IPS-18a (cell line): ENCODE measurements around the gene SOX10.
"Not testable (repeated sequence)": the region's sequence is repeated elsewhere in the genome, so short reads cannot be mapped to it uniquely, and the experiment has no call there.

ENCODE experiments used
- H3K27ac ChIP-seq: one replicate; pipeline ENCODE4 v1.5.1; 2013; ENCODE audit warnings: low read length
- H3K27me3 ChIP-seq: one replicate; pipeline ENCODE4 v1.6.1; 2013; ENCODE audit warnings: mild to moderate bottlenecking, low read length; ENCODE audit not compliant: control insufficient read depth, insufficient read depth
- H3K36me3 ChIP-seq: one replicate; pipeline ENCODE4 v1.6.1; 2013; ENCODE audit warnings: low read depth, low read length; ENCODE audit not compliant: control insufficient read depth
- H3K4me1 ChIP-seq: one replicate; pipeline ENCODE4 v1.6.1; 2013; ENCODE audit warnings: low read depth, low read length; ENCODE audit not compliant: control insufficient read depth
- H3K4me3 ChIP-seq: one replicate; pipeline ENCODE4 v1.5.1; 2013; ENCODE audit warnings: low read length
- H3K9ac ChIP-seq: one replicate; pipeline ENCODE4 v1.6.1; 2013; ENCODE audit warnings: mild to moderate bottlenecking, low read length, moderate library complexity
- H3K9me3 ChIP-seq: one replicate; pipeline ENCODE4 v1.6.1; 2013; ENCODE audit warnings: low read depth, low read length; ENCODE audit not compliant: control insufficient read depth

SOX10 gene

GRCh38 chr22:37952629-37953028, 31.7 kb downstream of the SOX10 start:
- H3K27ac ChIP-seq, H3K9me3 ChIP-seq, H3K9ac ChIP-seq, H3K4me1 ChIP-seq: not testable (repeated sequence)
- Histone ChIP-seq H3K36me3 (peaks cover 12% of the 10 kb centered on the region), H3K4me3 (peak overlapping the region; percentile 85), H3K27me3 (peaks cover 12% of the 10 kb centered on the region)

- Histone ChIP-seq H3K9me3 (no peaks in the 10 kb centered on the region), H3K4me3 (no peak overlapping the region), H3K9ac (no peak overlapping the region), H3K36me3 (no peaks in the 10 kb centered on the region), H3K27me3 (peaks cover 12% of the 10 kb centered on the region), H3K27ac (no peak overlapping the region), H3K4me1 (peaks cover 3% of the 10 kb centered on the region)
These were observed 33.0 kb downstream of the SOX10 start for GRCh38 chr22:37951305-37951704.

GRCh38 chr22:37947142-37947795, 37.1 kb downstream of the SOX10 start:
- not testable (repeated sequence) for H3K4me3 ChIP-seq, H3K27ac ChIP-seq, H3K4me1 ChIP-seq, H3K9me3 ChIP-seq, H3K36me3 ChIP-seq, H3K9ac ChIP-seq, H3K27me3 ChIP-seq

- not testable (repeated sequence) for H3K4me1 ChIP-seq, H3K9me3 ChIP-seq, H3K36me3 ChIP-seq, H3K27me3 ChIP-seq, H3K4me3 ChIP-seq, H3K27ac ChIP-seq, H3K9ac ChIP-seq
These were observed 39.9 kb downstream of the SOX10 start for GRCh38 chr22:37944423-37944822.

DNA sequence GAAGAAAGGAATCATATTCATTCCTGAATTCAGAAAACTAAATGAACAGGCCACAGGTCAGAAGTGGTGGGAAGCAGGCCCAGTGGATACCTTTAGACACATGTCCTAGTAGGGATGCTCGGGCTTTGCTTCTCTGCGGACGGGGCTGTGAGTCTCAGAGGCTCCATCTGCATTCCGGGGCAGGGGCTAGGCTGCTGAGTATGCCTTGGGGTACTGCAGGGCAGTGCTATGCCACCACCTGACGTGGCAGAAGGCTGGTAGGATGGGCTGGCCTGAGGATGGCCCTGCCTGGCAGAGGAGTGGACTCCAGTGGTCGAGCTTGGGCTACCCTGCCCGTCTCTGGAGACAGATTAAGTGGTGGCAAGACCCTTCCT, 40.5 kb downstream of the SOX10 start:
- H3K4me1 ChIP-seq = no peaks in the 10 kb centered on the region
- H3K9ac ChIP-seq = no peak overlapping the region
- H3K4me3 ChIP-seq = no peak overlapping the region
- H3K9me3 ChIP-seq = no peaks in the 10 kb centered on the region
- no peaks in the 10 kb centered on the region for H3K27me3 ChIP-seq
- H3K36me3 ChIP-seq = peaks cover 9% of the 10 kb centered on the region
- no peak overlapping the region for H3K27ac ChIP-seq

GRCh38 chr22:37943136-37943824, 41.1 kb downstream of the SOX10 start:
- Histone ChIP-seq H3K9me3 (no peaks in the 10 kb centered on the region), H3K4me1 (no peaks in the 10 kb centered on the region), H3K27me3 (no peaks in the 10 kb centered on the region), H3K9ac (no peak overlapping the region), H3K4me3 (no peak overlapping the region), H3K36me3 (peaks cover 9% of the 10 kb centered on the region), H3K27ac (no peak overlapping the region)

- H3K36me3 ChIP-seq = peaks cover 9% of the 10 kb centered on the region
- no peaks in the 10 kb centered on the region for H3K27me3 ChIP-seq
- no peak overlapping the region for H3K9ac ChIP-seq
- H3K9me3 ChIP-seq = no peaks in the 10 kb centered on the region
- no peaks in the 10 kb centered on the region for H3K4me1 ChIP-seq
- H3K27ac ChIP-seq = no peak overlapping the region
- H3K4me3 ChIP-seq = no peak overlapping the region
These were observed 42.2 kb downstream of the SOX10 start for GRCh38 chr22:37942133-37942532.

- Histone ChIP-seq H3K36me3 (peaks cover 9% of the 10 kb centered on the region), H3K9me3 (no peaks in the 10 kb centered on the region), H3K27ac (no peak overlapping the region)
These were observed 43.5 kb downstream of the SOX10 start for GRCh38 chr22:37940698-37941376.

DNA sequence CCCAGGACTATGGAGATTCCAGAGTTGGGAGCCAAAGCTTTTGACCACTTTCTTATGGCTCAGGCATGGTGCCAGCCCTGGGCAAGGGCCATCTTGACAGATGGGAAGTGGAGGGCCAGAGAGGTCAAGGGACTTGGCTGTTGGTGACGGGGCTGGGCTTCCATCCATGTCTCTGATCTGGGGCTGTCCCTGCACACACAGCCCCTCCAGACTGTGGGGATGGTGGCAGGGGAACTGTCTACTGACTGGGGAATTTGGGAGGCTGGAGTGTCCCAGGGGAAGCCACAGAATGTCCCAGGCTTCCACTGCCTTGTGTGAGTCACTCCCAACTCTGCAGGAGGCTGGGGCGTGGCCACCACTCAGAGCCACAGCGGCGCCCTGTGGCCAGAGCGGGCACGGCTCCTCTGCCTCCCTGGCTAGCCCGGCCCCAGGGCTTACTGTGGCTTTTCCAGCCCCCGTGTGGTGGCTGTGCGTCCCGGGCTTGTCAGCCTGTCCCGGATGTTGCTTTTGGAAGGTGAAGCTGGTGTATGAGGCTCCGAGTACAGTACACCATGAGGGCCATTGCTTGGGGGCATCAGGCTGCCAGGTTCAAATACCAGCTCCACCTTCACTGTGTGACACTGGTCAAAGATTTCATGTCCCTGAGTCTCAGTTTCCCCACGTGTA, 50.5 kb downstream of the SOX10 start:
- Histone ChIP-seq H3K9ac (no peak overlapping the region), H3K4me3 (no peak overlapping the region), H3K9me3 (no peaks in the 10 kb centered on the region), H3K36me3 (no peaks in the 10 kb centered on the region), H3K27ac (no peak overlapping the region), H3K27me3 (no peaks in the 10 kb centered on the region), H3K4me1 (no peaks in the 10 kb centered on the region)

More at GRCh38 chr22:37940698-37941376, 43.5 kb downstream of the SOX10 start:
- Histone ChIP-seq H3K27me3 (no peaks in the 10 kb centered on the region), H3K9ac (no peak overlapping the region), H3K4me1 (no peaks in the 10 kb centered on the region), H3K4me3 (no peak overlapping the region)

- Histone ChIP-seq H3K9me3 (no peaks in the 10 kb centered on the region), H3K27me3 (no peaks in the 10 kb centered on the region), H3K4me1 (no peaks in the 10 kb centered on the region), H3K36me3 (no peaks in the 10 kb centered on the region), H3K27ac (no peak overlapping the region), H3K9ac (no peak overlapping the region), H3K4me3 (no peak overlapping the region)
These were observed 51.4 kb downstream of the SOX10 start for GRCh38 chr22:37932821-37933578.

DNA sequence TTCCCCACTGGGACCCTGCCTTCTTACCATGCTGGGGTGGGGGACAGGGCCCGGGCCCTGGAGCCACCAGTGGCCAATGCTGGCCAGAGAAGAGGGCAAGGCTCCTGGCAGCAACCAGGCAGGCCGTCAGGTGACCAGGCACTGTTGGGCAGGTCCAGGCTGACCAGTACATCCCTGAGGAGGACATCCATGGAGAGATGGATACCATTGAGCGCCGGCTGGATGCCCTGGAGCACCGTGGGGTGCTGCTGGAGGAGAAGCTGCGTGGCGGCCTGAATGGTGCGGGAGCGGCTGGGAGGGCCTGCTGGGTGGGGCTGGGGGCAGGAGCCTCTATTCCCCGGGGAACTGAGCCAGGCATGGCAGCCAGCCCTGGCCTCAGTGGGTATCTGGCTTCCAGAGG, 52.0 kb downstream of the SOX10 start:
- Histone ChIP-seq H3K36me3 (peaks cover 1% of the 10 kb centered on the region), H3K4me3 (no peak overlapping the region), H3K9ac (no peak overlapping the region), H3K9me3 (no peaks in the 10 kb centered on the region), H3K27ac (no peak overlapping the region), H3K27me3 (no peaks in the 10 kb centered on the region), H3K4me1 (no peaks in the 10 kb centered on the region)
